ENCODE measurements around the gene TFF1. TPM values are rescaled to one million over a fixed set of nuclear protein-coding genes. Genes with fewer than 3 reads are reported as not detected.

Gene TFF1
- total RNA-seq, 1 donor from 2014 or later = not detected

- Mint-ChIP-seq H3K27me3 (ENCODE audit: unreplicated experiment) (peaks cover 1% of the 10 kb centered on the region), H3K4me3 (ENCODE audit: unreplicated experiment) (no peak overlapping the region), H3K9me3 (ENCODE audit: unreplicated experiment) (peaks cover 5% of the 10 kb centered on the region), H3K36me3 (ENCODE audit: unreplicated experiment) (peaks cover 14% of the 10 kb centered on the region), H3K4me1 (ENCODE audit: low read depth, unreplicated experiment) (peaks cover 6% of the 10 kb centered on the region), H3K27ac (ENCODE audit: unreplicated experiment) (no peak overlapping the region)
- DNase-seq = no peak
- no peak for TF ChIP-seq CTCF (IDR thresholded peaks at IDR 0.05; ENCODE audit: partially characterized antibody, unreplicated experiment)
Measured at GRCh38 chr21:42385619-42386018, 19.3 kb upstream of the TFF1 start.

- Mint-ChIP-seq H3K4me1 (ENCODE audit: low read depth, unreplicated experiment) (peaks cover 6% of the 10 kb centered on the region), H3K27ac (ENCODE audit: unreplicated experiment) (no peak overlapping the region), H3K27me3 (ENCODE audit: unreplicated experiment) (peaks cover 1% of the 10 kb centered on the region), H3K9me3 (ENCODE audit: unreplicated experiment) (peaks cover 3% of the 10 kb centered on the region), H3K36me3 (ENCODE audit: unreplicated experiment) (peaks cover 14% of the 10 kb centered on the region), H3K4me3 (ENCODE audit: unreplicated experiment) (no peak overlapping the region)
- TF ChIP-seq CTCF (IDR thresholded peaks at IDR 0.05; ENCODE audit: partially characterized antibody, unreplicated experiment) = no peak
- DNase-seq = no peak
Measured at GRCh38 chr21:42384989-42385388, 18.7 kb upstream of the TFF1 start.

GRCh38 chr21:42384156-42384945 lies 18.0 kb upstream of the TFF1 start:
- H3K27me3 Mint-ChIP-seq (ENCODE audit: unreplicated experiment) = peaks cover 1% of the 10 kb centered on the region
- DNase-seq = peak; percentile 9
- H3K36me3 Mint-ChIP-seq (ENCODE audit: unreplicated experiment) = peaks cover 14% of the 10 kb centered on the region
- TF ChIP-seq CTCF (IDR thresholded peaks at IDR 0.05; ENCODE audit: partially characterized antibody, unreplicated experiment) = no peak
- H3K9me3 Mint-ChIP-seq (ENCODE audit: unreplicated experiment) = peaks cover 3% of the 10 kb centered on the region
- H3K4me1 Mint-ChIP-seq (ENCODE audit: low read depth, unreplicated experiment) = peaks cover 6% of the 10 kb centered on the region
- no peak overlapping the region for H3K27ac Mint-ChIP-seq (ENCODE audit: unreplicated experiment)
- no peak overlapping the region for H3K4me3 Mint-ChIP-seq (ENCODE audit: unreplicated experiment)

- peaks cover 1% of the 10 kb centered on the region for H3K27me3 Mint-ChIP-seq (ENCODE audit: unreplicated experiment)
- peaks cover 4% of the 10 kb centered on the region for H3K9me3 Mint-ChIP-seq (ENCODE audit: unreplicated experiment)
- no peak overlapping the region for H3K4me3 Mint-ChIP-seq (ENCODE audit: unreplicated experiment)
- no peak overlapping the region for H3K27ac Mint-ChIP-seq (ENCODE audit: unreplicated experiment)
- peak; percentile 3 for DNase-seq
- peaks cover 14% of the 10 kb centered on the region for H3K36me3 Mint-ChIP-seq (ENCODE audit: unreplicated experiment)
- no peak for TF ChIP-seq CTCF (IDR thresholded peaks at IDR 0.05; ENCODE audit: partially characterized antibody, unreplicated experiment)
- H3K4me1 Mint-ChIP-seq (ENCODE audit: low read depth, unreplicated experiment) = peaks cover 6% of the 10 kb centered on the region
Measured at GRCh38 chr21:42383331-42383730, 17.0 kb upstream of the TFF1 start.

- Mint-ChIP-seq H3K27me3 (ENCODE audit: unreplicated experiment) (peaks cover 1% of the 10 kb centered on the region), H3K9me3 (ENCODE audit: unreplicated experiment) (peaks cover 5% of the 10 kb centered on the region), H3K4me1 (ENCODE audit: low read depth, unreplicated experiment) (peaks cover 6% of the 10 kb centered on the region), H3K36me3 (ENCODE audit: unreplicated experiment) (peaks cover 14% of the 10 kb centered on the region), H3K27ac (ENCODE audit: unreplicated experiment) (no peak overlapping the region), H3K4me3 (ENCODE audit: unreplicated experiment) (no peak overlapping the region)
- TF ChIP-seq CTCF (IDR thresholded peaks at IDR 0.05; ENCODE audit: partially characterized antibody, unreplicated experiment) = no peak
- peak; percentile 6 for DNase-seq
Measured at GRCh38 chr21:42382915-42383314, 16.6 kb upstream of the TFF1 start.
